ENCODE measurements around the gene NMBR. TPM values are rescaled to one million over a fixed set of nuclear protein-coding genes. Genes with fewer than 3 reads are reported as not detected.

The NMBR gene
- total RNA-seq, 4 donors from 2014 or later: not detected

DNA sequence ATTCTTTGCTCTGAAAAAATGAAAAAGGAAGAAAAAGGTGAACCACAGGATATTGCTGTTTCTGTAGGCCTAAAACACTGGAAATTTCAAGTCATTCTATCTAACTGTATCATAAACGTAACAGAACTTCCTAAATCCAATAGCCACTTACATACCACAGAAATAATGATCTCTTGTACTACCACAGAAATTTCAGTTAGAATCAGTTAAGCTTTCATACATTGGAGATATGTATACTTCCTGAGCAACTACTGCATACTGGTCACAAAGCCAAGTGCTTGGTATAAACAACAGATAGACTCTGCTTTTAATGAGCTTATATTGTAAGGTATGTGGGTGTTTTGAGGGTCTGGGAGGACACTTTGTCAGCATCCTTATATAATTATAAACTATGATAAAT lies 38.7 kb upstream of the NMBR start:
- TF ChIP-seq, protein P1, sequence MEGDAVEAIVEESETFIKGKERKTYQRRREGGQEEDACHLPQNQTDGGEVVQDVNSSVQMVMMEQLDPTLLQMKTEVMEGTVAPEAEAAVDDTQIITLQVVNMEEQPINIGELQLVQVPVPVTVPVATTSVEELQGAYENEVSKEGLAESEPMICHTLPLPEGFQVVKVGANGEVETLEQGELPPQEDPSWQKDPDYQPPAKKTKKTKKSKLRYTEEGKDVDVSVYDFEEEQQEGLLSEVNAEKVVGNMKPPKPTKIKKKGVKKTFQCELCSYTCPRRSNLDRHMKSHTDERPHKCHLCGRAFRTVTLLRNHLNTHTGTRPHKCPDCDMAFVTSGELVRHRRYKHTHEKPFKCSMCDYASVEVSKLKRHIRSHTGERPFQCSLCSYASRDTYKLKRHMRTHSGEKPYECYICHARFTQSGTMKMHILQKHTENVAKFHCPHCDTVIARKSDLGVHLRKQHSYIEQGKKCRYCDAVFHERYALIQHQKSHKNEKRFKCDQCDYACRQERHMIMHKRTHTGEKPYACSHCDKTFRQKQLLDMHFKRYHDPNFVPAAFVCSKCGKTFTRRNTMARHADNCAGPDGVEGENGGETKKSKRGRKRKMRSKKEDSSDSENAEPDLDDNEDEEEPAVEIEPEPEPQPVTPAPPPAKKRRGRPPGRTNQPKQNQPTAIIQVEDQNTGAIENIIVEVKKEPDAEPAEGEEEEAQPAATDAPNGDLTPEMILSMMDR (IDR thresholded peaks at IDR 0.05): no peak
- ATAC-seq (ENCODE audit: low FRiP score) (no peak), DNase-seq (ENCODE audit: low spot score) (no peak)

DNA sequence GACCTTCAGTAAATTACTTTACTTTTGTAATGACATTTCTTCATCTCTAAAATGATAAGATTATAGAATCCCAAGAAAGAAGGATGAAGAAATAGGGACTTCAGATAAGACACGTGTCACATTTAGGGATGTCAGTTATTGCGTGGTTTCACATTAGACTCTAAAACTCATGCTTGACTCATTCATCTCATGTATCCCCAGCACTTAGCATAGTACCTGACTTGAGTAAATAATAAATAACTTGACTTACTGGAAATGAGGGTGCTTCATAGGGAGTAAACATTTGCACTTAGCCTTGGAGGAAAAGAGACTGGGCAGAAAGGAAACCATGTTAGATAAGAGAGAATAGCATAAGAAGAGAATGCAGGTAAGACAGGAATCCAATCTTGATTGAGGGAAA lies 37.4 kb upstream of the NMBR start:
- TF ChIP-seq, protein P1 (IDR thresholded peaks at IDR 0.05): no peak
- no peak for ATAC-seq (ENCODE audit: low FRiP score)
- no peak for DNase-seq (ENCODE audit: low spot score)

DNA sequence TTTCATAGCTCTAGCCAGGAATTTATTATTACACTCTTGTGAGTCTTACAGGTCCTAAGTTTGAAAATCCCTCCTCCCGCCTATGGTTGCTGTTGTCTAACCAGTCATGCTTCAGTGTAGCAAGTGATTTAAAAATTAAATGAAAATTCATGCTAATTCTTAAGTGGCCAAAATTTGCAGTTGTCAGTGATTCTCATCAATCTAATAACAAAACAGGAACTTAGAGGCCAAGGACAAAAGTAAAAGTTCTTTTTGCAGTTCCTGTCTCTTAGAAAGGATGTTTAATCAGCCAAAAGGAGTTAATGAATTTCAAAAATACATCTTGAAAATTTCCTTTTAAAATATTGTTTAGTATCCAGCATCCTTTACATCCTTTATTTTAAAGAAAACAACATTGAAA lies 36.4 kb upstream of the NMBR start:
- no peak for DNase-seq (ENCODE audit: low spot score)
- no peak for ATAC-seq (ENCODE audit: low FRiP score)
- TF ChIP-seq, protein P1 (IDR thresholded peaks at IDR 0.05): no peak

GRCh38 chr6:142182004-142182403 lies 35.1 kb upstream of the NMBR start:
- ATAC-seq (ENCODE audit: low FRiP score) (no peak), DNase-seq (ENCODE audit: low spot score) (no peak)

GRCh38 chr6:142178129-142178528 lies 31.2 kb upstream of the NMBR start:
- TF ChIP-seq, protein P1 (IDR thresholded peaks at IDR 0.05): no peak
- ATAC-seq (ENCODE audit: low FRiP score) (no peak), DNase-seq (ENCODE audit: low spot score) (no peak)

More at GRCh38 chr6:142182004-142182403, 35.1 kb upstream of the NMBR start:
- TF ChIP-seq, protein P1 (IDR thresholded peaks at IDR 0.05): no peak

- ATAC-seq (ENCODE audit: low FRiP score): no peak
- TF ChIP-seq, protein P1 (IDR thresholded peaks at IDR 0.05): no peak
- DNase-seq (ENCODE audit: low spot score): no peak
Observed at GRCh38 chr6:142174703-142175102, 27.8 kb upstream of the NMBR start.

GRCh38 chr6:142173980-142174379 lies 27.1 kb upstream of the NMBR start:
- no peak for ATAC-seq (ENCODE audit: low FRiP score)
- no peak for DNase-seq (ENCODE audit: low spot score)
- TF ChIP-seq, protein P1 (IDR thresholded peaks at IDR 0.05): no peak
